GM12892 (cell line): Measurements from ENCODE around the gene YARS1.

ENCODE experiments used
- POLR2A ChIP-seq: IDR thresholded peaks from 2 replicates; pipeline ENCODE4 v1.6.1; 2011; ENCODE audit warnings: low read depth, low read length, control low read depth
- POLR2AphosphoS5 ChIP-seq: IDR thresholded peaks from 2 replicates; pipeline ENCODE4 v1.6.1; 2011; ENCODE audit warnings: low read depth, low read length, control low read depth

DNA sequence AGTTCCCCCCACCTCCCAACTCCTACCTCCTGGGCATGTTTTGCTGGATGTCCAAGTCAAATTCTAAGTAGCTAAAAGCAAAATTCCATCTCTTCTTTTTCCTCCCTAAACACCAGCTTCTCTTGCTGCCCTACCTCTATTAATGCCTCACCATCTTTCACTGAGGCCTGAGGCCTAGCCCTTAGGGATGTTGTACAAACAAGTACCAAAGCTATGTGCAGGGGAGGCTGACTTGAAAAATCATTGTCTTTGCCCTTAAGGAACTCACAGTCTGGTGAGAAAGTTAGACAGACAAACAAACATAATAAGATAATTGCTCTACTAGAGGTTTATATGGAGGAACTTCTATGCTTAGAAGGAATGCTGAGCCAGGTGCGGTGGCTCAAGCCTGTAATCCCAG lies 89.3 kb downstream of the YARS1 start:
- TF ChIP-seq POLR2AphosphoS5, result no peak
- TF ChIP-seq POLR2A, result no peak
